WTC11 (cell line): ENCODE measurements around the gene ZIC4.

Experiments
- CREB1 ChIP-seq: sonication (generic); formaldehyde crosslinking; IDR thresholded peaks from 2 replicates; pipeline ENCODE4 v1.8.0; 2023; ENCODE audit warnings: mild to moderate bottlenecking, missing genetic modification reagents
- PRRX2 ChIP-seq: fragments of 250-450 bp; sonication (Bioruptor Pico); IDR thresholded peaks from 2 replicates; pipeline ENCODE4 v1.8.0; 2021; ENCODE audit warnings: mild to moderate bottlenecking
- SOX15 ChIP-seq: fragments of 250-450 bp; sonication (Bioruptor Pico); IDR thresholded peaks from 2 replicates; pipeline ENCODE4 v1.9.0; 2021; ENCODE audit warnings: mild to moderate bottlenecking
- TF ChIP-seq, protein P1 (sequence below): fragments of 200-600 bp; IDR thresholded peaks from 2 replicates; pipeline ENCODE4 v1.8.0; 2022; ENCODE audit warnings: antibody characterized with exemption
- TF ChIP-seq, protein P2 (sequence below): sonication (generic); formaldehyde crosslinking; conservative IDR thresholded peaks from 2 replicates; pipeline ENCODE4 v1.8.1; 2022; ENCODE audit warnings: mild to moderate bottlenecking, missing genetic modification reagents

DNA sequence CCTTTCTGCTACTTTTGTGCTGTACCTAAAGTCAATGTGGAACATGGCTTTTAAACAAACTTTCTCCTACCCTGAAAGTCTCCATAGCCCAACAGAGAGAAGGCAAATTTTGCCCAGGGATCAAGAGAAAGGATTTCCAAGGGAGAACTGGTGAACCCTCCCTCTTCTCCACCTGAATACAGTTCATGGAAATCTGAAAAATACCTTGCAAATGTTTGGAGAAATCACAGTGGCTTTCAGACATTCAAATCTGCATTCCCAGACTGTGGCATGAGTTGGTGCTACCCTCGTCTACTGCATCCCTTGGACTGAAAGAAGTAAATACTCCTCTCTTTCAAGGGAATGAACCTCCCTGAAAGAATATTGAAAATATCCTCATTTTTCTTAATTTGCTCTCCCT lies 38.7 kb downstream of the ZIC4 start:
- TF ChIP-seq, protein P1, sequence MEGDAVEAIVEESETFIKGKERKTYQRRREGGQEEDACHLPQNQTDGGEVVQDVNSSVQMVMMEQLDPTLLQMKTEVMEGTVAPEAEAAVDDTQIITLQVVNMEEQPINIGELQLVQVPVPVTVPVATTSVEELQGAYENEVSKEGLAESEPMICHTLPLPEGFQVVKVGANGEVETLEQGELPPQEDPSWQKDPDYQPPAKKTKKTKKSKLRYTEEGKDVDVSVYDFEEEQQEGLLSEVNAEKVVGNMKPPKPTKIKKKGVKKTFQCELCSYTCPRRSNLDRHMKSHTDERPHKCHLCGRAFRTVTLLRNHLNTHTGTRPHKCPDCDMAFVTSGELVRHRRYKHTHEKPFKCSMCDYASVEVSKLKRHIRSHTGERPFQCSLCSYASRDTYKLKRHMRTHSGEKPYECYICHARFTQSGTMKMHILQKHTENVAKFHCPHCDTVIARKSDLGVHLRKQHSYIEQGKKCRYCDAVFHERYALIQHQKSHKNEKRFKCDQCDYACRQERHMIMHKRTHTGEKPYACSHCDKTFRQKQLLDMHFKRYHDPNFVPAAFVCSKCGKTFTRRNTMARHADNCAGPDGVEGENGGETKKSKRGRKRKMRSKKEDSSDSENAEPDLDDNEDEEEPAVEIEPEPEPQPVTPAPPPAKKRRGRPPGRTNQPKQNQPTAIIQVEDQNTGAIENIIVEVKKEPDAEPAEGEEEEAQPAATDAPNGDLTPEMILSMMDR, result no peak
- TF ChIP-seq PRRX2 (CRISPR knock-in tag), result no peak
- no peak for TF ChIP-seq SOX15 (CRISPR knock-in tag)
- TF ChIP-seq, protein P2, sequence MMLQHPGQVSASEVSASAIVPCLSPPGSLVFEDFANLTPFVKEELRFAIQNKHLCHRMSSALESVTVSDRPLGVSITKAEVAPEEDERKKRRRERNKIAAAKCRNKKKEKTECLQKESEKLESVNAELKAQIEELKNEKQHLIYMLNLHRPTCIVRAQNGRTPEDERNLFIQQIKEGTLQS (CRISPR knock-in tag), result no peak
- TF ChIP-seq CREB1, result no peak
